ENCODE results near the gene PPP1R12C. TPM values are rescaled to one million over a fixed set of nuclear protein-coding genes. Genes with fewer than 3 reads are reported as not detected.
A peak's percentile ranks its signal among the peaks of the same experiment; 100 is the strongest.

Gene PPP1R12C
- total RNA-seq, 2 donors from 2014 or later, result 98.2 to 107 TPM

DNA sequence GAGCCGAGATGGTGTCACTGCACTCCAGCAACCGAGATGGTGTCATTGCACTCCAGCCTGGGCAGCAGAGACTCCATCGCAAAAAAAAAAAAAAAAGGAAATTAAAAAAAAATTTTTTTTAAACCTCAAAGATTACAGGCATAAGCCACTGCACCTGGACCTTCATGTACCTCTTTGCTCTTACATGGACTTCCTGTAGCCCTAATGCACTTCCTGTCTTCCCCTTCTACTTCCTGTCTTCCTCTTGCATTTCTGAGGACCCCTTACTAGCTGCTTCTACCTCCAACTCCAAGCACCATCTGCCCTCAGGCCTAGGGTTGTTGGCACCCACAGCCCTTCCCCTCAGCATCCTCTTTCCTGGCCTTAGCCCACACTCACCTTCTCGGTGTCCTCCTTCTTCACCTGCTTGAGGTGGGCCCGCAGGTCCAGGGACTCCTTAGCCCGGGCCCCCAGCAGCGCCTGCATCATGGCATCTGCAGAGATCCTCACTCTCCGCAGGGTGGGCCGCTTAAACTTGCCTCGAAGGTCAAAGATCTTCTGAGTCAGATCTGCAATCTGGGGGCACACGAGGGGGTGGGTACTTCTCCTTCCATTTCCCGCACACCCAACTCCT lies 36.3 kb upstream of the PPP1R12C start:
- DNase-seq, result no peak
- Mint-ChIP-seq H3K4me1 (peaks cover 6% of the 10 kb centered on the region), H3K4me3 (no peak overlapping the region), H3K9me3 (peaks cover 4% of the 10 kb centered on the region), H3K36me3 (ENCODE audit: low read depth) (peaks cover 11% of the 10 kb centered on the region), H3K27me3 (ENCODE audit: insufficient read depth) (peaks cover 65% of the 10 kb centered on the region), H3K27ac (no peak overlapping the region)
- Histone ChIP-seq H3K4me1 (ENCODE audit: control insufficient read depth, insufficient read depth, low read length) (no peaks in the 10 kb centered on the region), H3K4me3 (ENCODE audit: low read length) (no peak overlapping the region), H3K9me3 (ENCODE audit: control insufficient read depth, low read length) (peaks cover 8% of the 10 kb centered on the region), H3K27ac (ENCODE audit: low read depth, low read length) (no peak overlapping the region), H3K27me3 (ENCODE audit: control insufficient read depth, insufficient read depth, low read length, poor library complexity, severe bottlenecking) (no peaks in the 10 kb centered on the region), H3K36me3 (ENCODE audit: control insufficient read depth, insufficient read depth, low read length) (no peaks in the 10 kb centered on the region), H3K9ac (ENCODE audit: extremely low read depth, low read length, poor library complexity, severe bottlenecking) (no peak overlapping the region)
- TF ChIP-seq, protein P1, sequence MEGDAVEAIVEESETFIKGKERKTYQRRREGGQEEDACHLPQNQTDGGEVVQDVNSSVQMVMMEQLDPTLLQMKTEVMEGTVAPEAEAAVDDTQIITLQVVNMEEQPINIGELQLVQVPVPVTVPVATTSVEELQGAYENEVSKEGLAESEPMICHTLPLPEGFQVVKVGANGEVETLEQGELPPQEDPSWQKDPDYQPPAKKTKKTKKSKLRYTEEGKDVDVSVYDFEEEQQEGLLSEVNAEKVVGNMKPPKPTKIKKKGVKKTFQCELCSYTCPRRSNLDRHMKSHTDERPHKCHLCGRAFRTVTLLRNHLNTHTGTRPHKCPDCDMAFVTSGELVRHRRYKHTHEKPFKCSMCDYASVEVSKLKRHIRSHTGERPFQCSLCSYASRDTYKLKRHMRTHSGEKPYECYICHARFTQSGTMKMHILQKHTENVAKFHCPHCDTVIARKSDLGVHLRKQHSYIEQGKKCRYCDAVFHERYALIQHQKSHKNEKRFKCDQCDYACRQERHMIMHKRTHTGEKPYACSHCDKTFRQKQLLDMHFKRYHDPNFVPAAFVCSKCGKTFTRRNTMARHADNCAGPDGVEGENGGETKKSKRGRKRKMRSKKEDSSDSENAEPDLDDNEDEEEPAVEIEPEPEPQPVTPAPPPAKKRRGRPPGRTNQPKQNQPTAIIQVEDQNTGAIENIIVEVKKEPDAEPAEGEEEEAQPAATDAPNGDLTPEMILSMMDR (conservative IDR thresholded peaks at IDR 0.05), result no peak
- 91 to 95% methylated on average over 9 to 12 of the region's 12 CpGs for WGBS, 2 experiments (ENCODE audit: insufficient coverage in 1 of 2, insufficient read length in 1 of 2)

DNA sequence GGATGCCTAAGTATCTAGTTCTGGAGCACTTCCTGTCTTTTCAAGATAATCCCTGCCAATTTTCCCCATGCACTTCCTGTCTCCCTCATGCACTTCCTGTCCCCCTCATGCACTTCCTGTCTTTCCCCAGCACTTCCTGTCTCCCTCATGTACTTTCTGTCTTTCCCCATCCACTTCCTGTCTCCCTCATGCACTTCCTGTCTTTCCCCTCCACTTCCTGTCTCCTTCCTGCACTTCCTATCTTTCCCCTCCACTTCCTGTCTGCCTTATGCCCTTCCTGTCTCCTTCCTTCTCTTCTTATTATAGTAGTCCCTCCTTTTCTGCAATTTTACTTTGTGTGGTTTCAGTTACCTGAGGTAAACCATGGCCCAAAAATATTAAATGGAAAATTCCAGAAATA lies 34.6 kb upstream of the PPP1R12C start:
- Histone ChIP-seq H3K9me3 (ENCODE audit: control insufficient read depth, low read length) (peaks cover 8% of the 10 kb centered on the region), H3K36me3 (ENCODE audit: control insufficient read depth, insufficient read depth, low read length) (no peaks in the 10 kb centered on the region), H3K27me3 (ENCODE audit: control insufficient read depth, insufficient read depth, low read length, poor library complexity, severe bottlenecking) (no peaks in the 10 kb centered on the region), H3K27ac (ENCODE audit: low read depth, low read length) (no peak overlapping the region), H3K9ac (ENCODE audit: extremely low read depth, low read length, poor library complexity, severe bottlenecking) (no peak overlapping the region), H3K4me1 (ENCODE audit: control insufficient read depth, insufficient read depth, low read length) (no peaks in the 10 kb centered on the region), H3K4me3 (ENCODE audit: low read length) (no peak overlapping the region)
- Mint-ChIP-seq H3K27ac (no peak overlapping the region), H3K4me3 (no peak overlapping the region), H3K36me3 (ENCODE audit: low read depth) (peaks cover 11% of the 10 kb centered on the region), H3K9me3 (peaks cover 4% of the 10 kb centered on the region), H3K27me3 (ENCODE audit: insufficient read depth) (peaks cover 59% of the 10 kb centered on the region), H3K4me1 (peaks cover 10% of the 10 kb centered on the region)
- TF ChIP-seq, protein P1 (conservative IDR thresholded peaks at IDR 0.05), result no peak
- no peak for DNase-seq

GRCh38 chr19:55149078-55150003 lies 31.9 kb upstream of the PPP1R12C start, which contains the start of gene TNNT1:
Gene TNNT1, minus strand, starts transcription at chr19:55149206. Its CDS starts 2,049 bp downstream, at chr19:55147157.
- H3K36me3 ChIP-seq (ENCODE audit: control insufficient read depth, insufficient read depth, low read length), result no peaks in the 10 kb centered on the region
- peak within 1 kb of the TSS; percentile 49 for H3K4me3 ChIP-seq (ENCODE audit: low read length)
- H3K4me1 ChIP-seq (ENCODE audit: control insufficient read depth, insufficient read depth, low read length), result no peaks in the 10 kb centered on the region
- no peak within 1 kb of the TSS for H3K9ac ChIP-seq (ENCODE audit: extremely low read depth, low read length, poor library complexity, severe bottlenecking)
- no peaks in the 10 kb centered on the region for H3K27me3 ChIP-seq (ENCODE audit: control insufficient read depth, insufficient read depth, low read length, poor library complexity, severe bottlenecking)
- Mint-ChIP-seq H3K4me1 (peaks cover 10% of the 10 kb centered on the region), H3K27me3 (ENCODE audit: insufficient read depth) (peaks cover 60% of the 10 kb centered on the region), H3K36me3 (ENCODE audit: low read depth) (peaks cover 11% of the 10 kb centered on the region), H3K27ac (no peak within 1 kb of the TSS), H3K9me3 (peaks cover 4% of the 10 kb centered on the region), H3K4me3 (no peak within 1 kb of the TSS)
- no peak within 1 kb of the TSS for H3K27ac ChIP-seq (ENCODE audit: low read depth, low read length)
- 26 to 30% methylated on average over 10 to 13 of the region's 18 CpGs for WGBS, 2 experiments (ENCODE audit: insufficient coverage in 1 of 2, insufficient read length in 1 of 2)
- DNase-seq, result peak; percentile 80
- H3K9me3 ChIP-seq (ENCODE audit: control insufficient read depth, low read length), result peaks cover 8% of the 10 kb centered on the region
- TF ChIP-seq, protein P1 (conservative IDR thresholded peaks at IDR 0.05), result no peak

All from endodermal cell (in vitro differentiated cells).